Upper lobe of left lung (tissue), 4 donors: ENCODE measurements around the gene FBXO28.

Experiments
- CTCF ChIP-seq, 6 experiments: fragments of 450-650 bp in 4 of 6; fragments of 200-600 bp in 2 of 6; sonication (generic) in 2 of 6; IDR thresholded peaks; one replicate each; pipeline ENCODE4 v1.5.1; 2016 to 2019; ENCODE audit warnings: antibody characterized with exemption in 6 of 6
- POLR2AphosphoS5 ChIP-seq, 2 donors: sonication (generic); formaldehyde crosslinking; IDR thresholded peaks; one replicate each; pipeline ENCODE4 v1.5.1; 2017; ENCODE audit warnings: antibody characterized with exemption in 2 of 2

- TF ChIP-seq CTCF (IDR thresholded peaks at IDR 0.05) (no peak), POLR2AphosphoS5 (IDR thresholded peaks at IDR 0.05) (no peak)
Measured at GRCh38 chr1:224201853-224202252, 87.9 kb downstream of the FBXO28 start.
